Tibial artery (tissue), 4 donors: Measurements from ENCODE around the gene FAM76B.

Experiments
- DNase-seq, 2 donors: peaks; one replicate each; pipeline ENCODE4 v3.0.0-alpha.2; 2019
- H3K27ac ChIP-seq, 2 donors: fragments of 200-600 bp; sonication (generic) in 1 of 2; 1 replicate in 1 of 2; 2 replicates in 1 of 2; pipeline ENCODE4 v1.5.1; 2018 to 2019; ENCODE audit warnings: mild to moderate bottlenecking in 1 of 2
- H3K27me3 ChIP-seq, 2 donors: fragments of 200-600 bp; sonication (generic) in 1 of 2; one replicate each; pipeline versions ENCODE4 v1.5.1 to v1.6.0; 2016 to 2019
- H3K36me3 ChIP-seq, 3 donors: fragments of 200-600 bp; sonication (generic) in 2 of 3; one replicate each; pipeline ENCODE4 v1.5.1; 2016 to 2019; ENCODE audit warnings: mild to moderate bottlenecking in 2 of 3
- H3K4me1 ChIP-seq, 4 donors: fragments of 200-600 bp; sonication (generic) in 2 of 4; 1 replicate in 3 of 4; 2 replicates in 1 of 4; pipeline ENCODE4 v1.5.1; 2016 to 2019
- H3K4me3 ChIP-seq, 2 donors: fragments of 200-600 bp; sonication (generic) in 1 of 2; 1 replicate in 1 of 2; 2 replicates in 1 of 2; pipeline ENCODE4 v1.5.1; 2018 to 2019; ENCODE audit warnings: mild to moderate bottlenecking in 2 of 2
- H3K9me3 ChIP-seq, 3 donors: fragments of 200-600 bp; sonication (generic) in 1 of 3; one replicate each; pipeline ENCODE4 v1.5.1; 2016 to 2019
- intact Hi-C: fragments of 100-400 bp; cut with DNase I; formaldehyde crosslinking; loops from one replicate; pipeline ENCODE4 v1.15.0; 2023; ENCODE audit warnings: low total_unique reads
- TF ChIP-seq, protein P1 (sequence below), 2 experiments: fragments of 200-600 bp in 1 of 2; fragments of 450-650 bp in 1 of 2; IDR thresholded peaks; one replicate each; pipeline ENCODE4 v1.5.1; 2017 to 2019; ENCODE audit warnings: antibody characterized with exemption in 2 of 2, mild to moderate bottlenecking in 1 of 2, moderate library complexity in 1 of 2

The FAM76B gene

DNA sequence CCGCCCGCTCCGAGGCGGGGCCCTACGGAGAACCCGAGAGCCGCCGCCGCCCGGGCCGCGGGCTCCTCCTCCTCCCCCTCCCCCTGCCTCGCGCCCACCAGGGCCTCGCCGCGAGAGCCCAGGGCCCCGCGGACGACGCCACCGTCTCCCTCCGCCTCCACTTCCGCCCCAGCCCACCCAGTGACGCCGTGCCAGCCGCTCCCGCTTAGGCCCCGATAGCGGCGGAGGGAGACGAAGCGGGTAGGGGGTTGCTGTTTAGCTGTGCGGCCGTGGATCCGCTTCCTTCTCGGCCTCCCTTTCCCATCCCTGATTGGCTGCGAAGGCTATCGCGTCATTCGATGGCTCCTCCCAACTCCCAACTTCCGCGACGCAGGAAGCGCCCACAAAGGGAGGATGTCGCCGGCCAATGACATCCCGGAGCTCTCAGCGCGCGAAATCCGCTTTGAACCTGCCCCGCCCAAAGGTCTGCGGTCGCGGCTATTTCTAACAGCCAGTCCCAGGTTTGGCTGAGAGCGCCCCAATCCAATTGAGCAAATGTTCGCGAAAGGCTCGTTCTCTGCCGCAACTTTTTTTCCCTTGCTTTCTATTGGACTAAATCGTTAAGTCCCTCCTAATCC, at the start of gene FAM76B:
Gene FAM76B (minus strand): TSS at position 277 of the 617 bp plus-strand sequence. CDS start 304 bp downstream, outside the sequence.
- Histone ChIP-seq H3K27ac (peak within 1 kb of the TSS; percentile 99), H3K4me3 (peak within 1 kb of the TSS; percentile 94 to 97), H3K4me1 (peaks cover 0 to 29% (median 19%) of the 10 kb centered on the region in 4 donors), H3K9me3 (no peaks in the 10 kb centered on the region), H3K27me3 (no peaks in the 10 kb centered on the region), H3K36me3 (peaks cover 23 to 28% (median 28%) of the 10 kb centered on the region in 3 donors)
- DNase-seq: peak; percentile 97 to 99
- intact Hi-C loops: no loop called here
- TF ChIP-seq, protein P1, sequence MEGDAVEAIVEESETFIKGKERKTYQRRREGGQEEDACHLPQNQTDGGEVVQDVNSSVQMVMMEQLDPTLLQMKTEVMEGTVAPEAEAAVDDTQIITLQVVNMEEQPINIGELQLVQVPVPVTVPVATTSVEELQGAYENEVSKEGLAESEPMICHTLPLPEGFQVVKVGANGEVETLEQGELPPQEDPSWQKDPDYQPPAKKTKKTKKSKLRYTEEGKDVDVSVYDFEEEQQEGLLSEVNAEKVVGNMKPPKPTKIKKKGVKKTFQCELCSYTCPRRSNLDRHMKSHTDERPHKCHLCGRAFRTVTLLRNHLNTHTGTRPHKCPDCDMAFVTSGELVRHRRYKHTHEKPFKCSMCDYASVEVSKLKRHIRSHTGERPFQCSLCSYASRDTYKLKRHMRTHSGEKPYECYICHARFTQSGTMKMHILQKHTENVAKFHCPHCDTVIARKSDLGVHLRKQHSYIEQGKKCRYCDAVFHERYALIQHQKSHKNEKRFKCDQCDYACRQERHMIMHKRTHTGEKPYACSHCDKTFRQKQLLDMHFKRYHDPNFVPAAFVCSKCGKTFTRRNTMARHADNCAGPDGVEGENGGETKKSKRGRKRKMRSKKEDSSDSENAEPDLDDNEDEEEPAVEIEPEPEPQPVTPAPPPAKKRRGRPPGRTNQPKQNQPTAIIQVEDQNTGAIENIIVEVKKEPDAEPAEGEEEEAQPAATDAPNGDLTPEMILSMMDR (IDR thresholded peaks at IDR 0.05): no peak

DNA sequence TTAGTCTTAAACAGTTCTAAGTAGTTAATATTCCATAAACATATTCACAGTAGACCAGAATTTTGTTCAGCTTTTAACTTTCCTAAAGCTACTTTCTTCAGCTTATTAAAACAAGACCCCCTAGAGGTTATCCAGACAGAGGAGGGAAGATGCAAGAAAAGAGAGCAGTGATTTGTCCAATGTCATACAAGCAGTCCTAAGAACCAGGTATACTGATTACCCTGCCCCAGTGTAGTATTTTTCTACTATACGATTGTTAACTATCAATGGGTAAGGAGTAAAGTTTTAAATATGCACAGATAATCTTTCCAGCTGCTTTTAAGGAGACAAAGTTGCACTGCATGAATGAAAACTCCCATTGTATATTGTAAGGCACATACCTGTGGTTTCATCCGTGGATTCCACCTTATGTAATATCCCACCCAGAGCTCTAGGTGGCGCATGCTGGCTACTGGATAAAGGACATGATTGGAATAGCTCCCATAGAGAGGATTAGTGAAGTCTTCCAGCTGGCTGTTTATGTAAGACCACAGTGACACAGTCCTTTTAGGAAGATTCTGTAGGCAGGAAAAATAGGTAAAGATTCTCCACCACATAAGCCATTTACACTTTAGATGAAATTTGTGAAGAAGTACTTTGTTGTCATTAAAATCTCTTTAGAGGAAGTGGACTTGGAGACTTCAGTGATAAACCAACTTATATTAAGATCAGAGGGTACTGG, 46.3 kb upstream of the FAM76B start:
- intact Hi-C loops: loop anchor here (10.0 kb wide), 1 partner anchor 589 kb away; no protein-coding TSS in a partner anchor
- peak; percentile 63 to 71 for DNase-seq
- peaks cover 37 to 50% (median 45%) of the 10 kb centered on the region in 3 donors for H3K36me3 ChIP-seq
- TF ChIP-seq, protein P1 (IDR thresholded peaks at IDR 0.05): peak; percentile 81 to 90
- no peak overlapping the region for H3K27ac ChIP-seq
- H3K27me3 ChIP-seq: no peaks in the 10 kb centered on the region
- no peak overlapping the region for H3K4me3 ChIP-seq
- H3K9me3 ChIP-seq: no peaks in the 10 kb centered on the region
- H3K4me1 ChIP-seq: no peaks in the 10 kb centered on the region

DNA sequence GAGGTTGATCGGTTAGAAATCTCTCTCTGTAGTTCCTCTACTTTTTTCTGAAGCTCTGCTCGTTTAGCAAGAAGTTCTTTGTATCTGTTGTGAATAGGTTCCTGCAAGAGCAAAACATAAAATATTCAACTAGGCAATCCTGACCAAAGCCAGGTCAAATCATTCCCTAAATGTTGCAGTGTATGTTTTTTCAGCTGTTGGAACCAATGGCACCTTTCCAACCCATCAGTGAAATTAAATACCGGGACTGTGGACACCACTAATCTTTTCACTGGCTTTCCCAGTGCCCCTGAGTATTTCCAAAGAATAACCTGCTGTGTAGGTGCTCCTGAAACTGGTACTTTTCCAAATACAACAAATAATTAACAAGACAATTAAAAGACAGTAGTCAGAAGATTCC, 45.8 kb upstream of the FAM76B start:
- no peaks in the 10 kb centered on the region for H3K4me1 ChIP-seq
- peaks cover 37 to 53% (median 45%) of the 10 kb centered on the region in 3 donors for H3K36me3 ChIP-seq
- no peak overlapping the region for H3K4me3 ChIP-seq
- TF ChIP-seq, protein P1 (IDR thresholded peaks at IDR 0.05): no peak
- H3K9me3 ChIP-seq: no peaks in the 10 kb centered on the region
- H3K27me3 ChIP-seq: no peaks in the 10 kb centered on the region
- DNase-seq: no peak
- intact Hi-C loops: loop anchor here (10.0 kb wide), 1 partner anchor 589 kb away; no protein-coding TSS in a partner anchor
- H3K27ac ChIP-seq: no peak overlapping the region

DNA sequence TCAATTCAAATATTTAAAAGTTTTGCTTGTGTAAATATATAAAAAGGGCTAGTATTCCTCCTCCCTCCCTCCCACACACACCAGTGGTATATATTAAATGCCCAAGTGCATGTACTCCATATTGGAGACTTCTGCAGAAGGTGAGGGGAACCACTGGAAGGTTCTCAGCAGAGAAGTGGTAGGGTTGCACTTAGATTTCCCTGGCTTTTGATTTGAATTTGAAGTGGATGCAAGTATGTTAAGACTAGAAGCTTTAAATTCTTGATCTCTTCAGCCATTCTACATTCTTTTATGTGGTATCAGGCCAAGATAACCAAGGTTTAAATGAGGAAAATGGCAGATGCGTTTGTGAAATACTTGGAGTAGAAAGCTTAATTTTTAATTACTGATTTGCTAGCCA, 43.8 kb upstream of the FAM76B start:
- Histone ChIP-seq H3K4me1 (no peaks in the 10 kb centered on the region), H3K27me3 (no peaks in the 10 kb centered on the region), H3K36me3 (peaks cover 54 to 65% (median 63%) of the 10 kb centered on the region in 3 donors), H3K4me3 (no peak overlapping the region), H3K27ac (no peak overlapping the region), H3K9me3 (no peaks in the 10 kb centered on the region)
- intact Hi-C loops: loop anchor here (10.0 kb wide), 1 partner anchor 591 kb away; no protein-coding TSS in a partner anchor
- no peak for DNase-seq
- TF ChIP-seq, protein P1 (IDR thresholded peaks at IDR 0.05): no peak

DNA sequence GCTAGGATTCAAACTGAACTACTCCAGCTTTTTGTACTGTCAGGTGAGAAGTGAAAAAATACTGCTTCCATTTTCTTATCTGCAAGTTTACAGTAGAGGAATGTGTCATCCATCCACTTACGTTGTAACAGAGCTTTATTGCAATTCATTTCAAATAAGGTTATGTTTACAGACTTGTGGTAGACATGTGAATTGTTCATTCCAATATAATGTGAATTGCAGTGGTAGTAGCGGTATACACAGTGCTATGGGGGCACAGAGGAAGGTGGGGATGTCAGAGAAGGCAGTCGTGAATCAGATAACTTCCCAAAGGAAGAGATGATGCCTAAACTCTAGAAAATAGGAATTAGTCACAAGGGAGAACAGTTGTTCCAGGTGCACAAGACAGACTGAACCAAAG, 43.2 kb upstream of the FAM76B start:
- Histone ChIP-seq H3K4me1 (no peaks in the 10 kb centered on the region), H3K36me3 (peaks cover 54 to 68% (median 63%) of the 10 kb centered on the region in 3 donors), H3K9me3 (no peaks in the 10 kb centered on the region), H3K27ac (no peak overlapping the region), H3K27me3 (no peaks in the 10 kb centered on the region), H3K4me3 (no peak overlapping the region)
- intact Hi-C loops: loop anchor here (10.0 kb wide), 1 partner anchor 592 kb away; no protein-coding TSS in a partner anchor
- TF ChIP-seq, protein P1 (IDR thresholded peaks at IDR 0.05): no peak
- DNase-seq: no peak
